HUES48 (cell line): ENCODE data around the gene ATF5.

Experiments
- H3K27ac ChIP-seq: one replicate; pipeline ENCODE4 v1.7.0; 2013; ENCODE audit warnings: low read depth, low read length, inconsistent platforms
- H3K27me3 ChIP-seq: 2 replicates; pipeline ENCODE4 v1.6.1; 2013; ENCODE audit warnings: mild to moderate bottlenecking, low read length; ENCODE audit not compliant: control insufficient read depth, insufficient read depth
- H3K36me3 ChIP-seq: 2 replicates; pipeline ENCODE4 v1.6.1; 2013; ENCODE audit warnings: low read length; ENCODE audit not compliant: control insufficient read depth, insufficient read depth
- H3K4me1 ChIP-seq: 2 replicates; pipeline ENCODE4 v1.6.1; 2013; ENCODE audit warnings: mild to moderate bottlenecking, low read length; ENCODE audit not compliant: control insufficient read depth, insufficient read depth
- H3K4me3 ChIP-seq: 2 replicates; pipeline ENCODE4 v1.5.1; 2013; ENCODE audit warnings: mild to moderate bottlenecking, low read depth, low read length
- H3K9ac ChIP-seq: 2 replicates; pipeline ENCODE4 v1.6.1; 2013; ENCODE audit warnings: mild to moderate bottlenecking, low read depth, low read length, moderate library complexity
- H3K9me3 ChIP-seq: 2 replicates; pipeline ENCODE4 v1.6.1; 2013; ENCODE audit warnings: low read length; ENCODE audit not compliant: control insufficient read depth, insufficient read depth

The ATF5 gene, protein sequence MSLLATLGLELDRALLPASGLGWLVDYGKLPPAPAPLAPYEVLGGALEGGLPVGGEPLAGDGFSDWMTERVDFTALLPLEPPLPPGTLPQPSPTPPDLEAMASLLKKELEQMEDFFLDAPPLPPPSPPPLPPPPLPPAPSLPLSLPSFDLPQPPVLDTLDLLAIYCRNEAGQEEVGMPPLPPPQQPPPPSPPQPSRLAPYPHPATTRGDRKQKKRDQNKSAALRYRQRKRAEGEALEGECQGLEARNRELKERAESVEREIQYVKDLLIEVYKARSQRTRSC

GRCh38 chr19:49929121-49929610 lies at the start of gene ATF5, which contains the start of gene NUP62:
TSS of gene ATF5 (plus strand) at chr19:49929205. CDS start at chr19:49930851, 1,646 bp downstream.
TSS of gene NUP62 (minus strand) at chr19:49929504. CDS start at chr19:49909807, 19,697 bp downstream.
- no peaks in the 10 kb centered on the region for H3K27me3 ChIP-seq
- H3K9ac ChIP-seq: peak within 1 kb of the TSS; percentile 91
- peak within 1 kb of the TSS; percentile 72 for H3K4me3 ChIP-seq
- H3K9me3 ChIP-seq: no peaks in the 10 kb centered on the region
- H3K36me3 ChIP-seq: peaks cover 33% of the 10 kb centered on the region
- peaks cover 2% of the 10 kb centered on the region; the same call in 1 of the 2 replicates for H3K4me1 ChIP-seq
- H3K27ac ChIP-seq: peak within 1 kb of the TSS; percentile 95

GRCh38 chr19:49879243-49879963 lies 49.6 kb upstream of the ATF5 start:
- H3K36me3 ChIP-seq: peaks cover 56% of the 10 kb centered on the region
- no peak overlapping the region for H3K9ac ChIP-seq
- H3K27me3 ChIP-seq: no peaks in the 10 kb centered on the region
- H3K27ac ChIP-seq: no peak overlapping the region
- peaks cover 16% of the 10 kb centered on the region; the same call in 1 of the 2 replicates for H3K4me1 ChIP-seq
- H3K4me3 ChIP-seq: 0 out of 2 replicates have a peak overlapping the region, but pooled peaks have one; percentile 92
- no peaks in the 10 kb centered on the region for H3K9me3 ChIP-seq

- Histone ChIP-seq H3K27ac (no peak overlapping the region), H3K36me3 (peaks cover 64% of the 10 kb centered on the region), H3K4me1 (peaks cover 15% of the 10 kb centered on the region; the same call in 1 of the 2 replicates)
These were observed 48.7 kb upstream of the ATF5 start for GRCh38 chr19:49880162-49880869.

DNA sequence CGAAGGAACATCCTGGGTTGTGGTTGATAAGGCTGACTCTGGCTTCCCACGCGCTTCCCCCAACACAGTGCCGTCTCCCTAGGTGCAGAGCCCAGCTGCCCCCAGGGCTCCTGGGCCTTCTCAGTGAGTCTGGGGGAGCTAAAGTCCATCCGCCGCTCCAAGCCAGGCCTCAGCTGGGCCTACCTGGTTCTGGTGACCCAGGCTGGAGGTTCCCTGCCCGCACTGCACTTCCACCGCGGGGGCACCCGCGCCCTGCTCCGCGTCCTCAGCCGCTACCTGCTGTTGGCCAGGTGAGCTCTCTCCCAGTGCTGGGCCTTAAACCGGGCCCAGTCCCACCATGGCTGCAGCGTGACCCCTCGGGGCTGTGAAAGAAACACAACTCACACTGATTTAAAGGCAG lies 47.8 kb upstream of the ATF5 start:
- H3K9ac ChIP-seq: no peak overlapping the region

More at GRCh38 chr19:49880162-49880869, 48.7 kb upstream of the ATF5 start:
- Histone ChIP-seq H3K9me3 (no peaks in the 10 kb centered on the region), H3K4me3 (no peak overlapping the region), H3K9ac (no peak overlapping the region), H3K27me3 (no peaks in the 10 kb centered on the region)

GRCh38 chr19:49881672-49882394 lies 47.2 kb upstream of the ATF5 start:
- Histone ChIP-seq H3K27me3 (no peaks in the 10 kb centered on the region), H3K9me3 (no peaks in the 10 kb centered on the region), H3K4me3 (no peak overlapping the region), H3K9ac (no peak overlapping the region), H3K27ac (no peak overlapping the region), H3K36me3 (peaks cover 72% of the 10 kb centered on the region), H3K4me1 (peaks cover 10% of the 10 kb centered on the region; the same call in 1 of the 2 replicates)

More for the DNA sequence above, 47.8 kb upstream of the ATF5 start:
- no peak overlapping the region for H3K4me3 ChIP-seq
- no peak overlapping the region for H3K27ac ChIP-seq
- no peaks in the 10 kb centered on the region for H3K9me3 ChIP-seq
- peaks cover 10% of the 10 kb centered on the region; the same call in 1 of the 2 replicates for H3K4me1 ChIP-seq
- H3K27me3 ChIP-seq: no peaks in the 10 kb centered on the region
- H3K36me3 ChIP-seq: peaks cover 69% of the 10 kb centered on the region

GRCh38 chr19:49882643-49883042 lies 46.4 kb upstream of the ATF5 start:
- Histone ChIP-seq H3K4me3 (no peak overlapping the region), H3K36me3 (peaks cover 72% of the 10 kb centered on the region), H3K27ac (no peak overlapping the region), H3K27me3 (no peaks in the 10 kb centered on the region), H3K9me3 (no peaks in the 10 kb centered on the region), H3K9ac (no peak overlapping the region), H3K4me1 (peaks cover 10% of the 10 kb centered on the region; the same call in 1 of the 2 replicates)

- no peak overlapping the region for H3K9ac ChIP-seq
- no peak overlapping the region for H3K27ac ChIP-seq
- peaks cover 10% of the 10 kb centered on the region; the same call in 1 of the 2 replicates for H3K4me1 ChIP-seq
- H3K9me3 ChIP-seq: no peaks in the 10 kb centered on the region
- no peak overlapping the region for H3K4me3 ChIP-seq
- H3K27me3 ChIP-seq: no peaks in the 10 kb centered on the region
- H3K36me3 ChIP-seq: peaks cover 72% of the 10 kb centered on the region
These were observed 45.9 kb upstream of the ATF5 start for GRCh38 chr19:49883094-49883493.

DNA sequence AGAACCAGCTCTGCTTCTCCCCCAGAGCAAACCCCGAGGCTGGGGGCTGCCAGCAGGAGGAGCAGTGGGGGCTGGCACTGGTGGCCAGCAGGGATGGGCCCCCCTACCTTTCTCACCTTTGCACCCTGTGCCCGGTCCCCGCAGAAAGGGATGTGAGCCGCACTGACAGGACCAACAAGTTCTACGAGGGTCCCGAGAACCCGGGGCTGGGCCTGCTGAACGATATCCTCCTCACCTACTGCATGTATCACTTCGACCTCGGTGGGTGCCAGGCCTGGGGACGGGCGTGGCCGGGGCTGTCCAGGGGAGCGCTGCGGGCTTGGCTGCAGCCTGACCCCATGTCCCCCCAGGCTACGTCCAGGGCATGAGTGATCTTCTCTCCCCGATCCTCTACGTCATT lies 44.9 kb upstream of the ATF5 start:
- H3K36me3 ChIP-seq: peaks cover 68% of the 10 kb centered on the region

GRCh38 chr19:49884760-49885159 lies 44.2 kb upstream of the ATF5 start:
- Histone ChIP-seq H3K9me3 (no peaks in the 10 kb centered on the region), H3K36me3 (peaks cover 62% of the 10 kb centered on the region), H3K9ac (no peak overlapping the region), H3K4me1 (no peaks in the 10 kb centered on the region), H3K27me3 (peaks cover 5% of the 10 kb centered on the region; the same call in 1 of the 2 replicates), H3K27ac (peak overlapping the region; percentile 5), H3K4me3 (no peak overlapping the region)

More for the DNA sequence above, 44.9 kb upstream of the ATF5 start:
- no peak overlapping the region for H3K27ac ChIP-seq
- peaks cover under 1% of the 10 kb centered on the region; the same call in 1 of the 2 replicates for H3K27me3 ChIP-seq
- H3K4me3 ChIP-seq: no peak overlapping the region
- H3K4me1 ChIP-seq: peaks cover 2% of the 10 kb centered on the region; the same call in 1 of the 2 replicates
- no peak overlapping the region for H3K9ac ChIP-seq
- no peaks in the 10 kb centered on the region for H3K9me3 ChIP-seq
